GM12864 (cell line): ENCODE data around the gene WDR75.

Source experiments
- DNase-seq: peaks from one replicate; pipeline ENCODE4 v3.0.0-alpha.2; 2011; ENCODE audit warnings: low read depth
- H3K4me3 ChIP-seq: 2 replicates; pipeline ENCODE4 v1.5.1; 2011; ENCODE audit warnings: mild to moderate bottlenecking, low read depth, low read length, control low read depth
- CTCF ChIP-seq: IDR thresholded peaks from 2 replicates; pipeline ENCODE4 v1.5.1; 2011; ENCODE audit warnings: low read depth, mild to moderate bottlenecking, moderate library complexity, low read length, control low read depth, inconsistent platforms; ENCODE audit errors: missing control alignments

Gene WDR75

GRCh38 chr2:189504238-189504637, 63.0 kb downstream of the WDR75 start:
- TF ChIP-seq CTCF = no peak
- DNase-seq = no peak
- H3K4me3 ChIP-seq = no peak overlapping the region

- DNase-seq = no peak
Measured at GRCh38 chr2:189505492-189505891, 64.2 kb downstream of the WDR75 start.

GRCh38 chr2:189506514-189506976, 65.3 kb downstream of the WDR75 start:
- no peak overlapping the region for H3K4me3 ChIP-seq
- no peak for TF ChIP-seq CTCF
- no peak for DNase-seq

More at GRCh38 chr2:189505492-189505891, 64.2 kb downstream of the WDR75 start:
- no peak overlapping the region for H3K4me3 ChIP-seq
- TF ChIP-seq CTCF = no peak

GRCh38 chr2:189511210-189511959, 70.1 kb downstream of the WDR75 start:
- no peak for DNase-seq
- no peak for TF ChIP-seq CTCF
- H3K4me3 ChIP-seq = no peak overlapping the region

- no peak for DNase-seq
- H3K4me3 ChIP-seq = no peak overlapping the region
- no peak for TF ChIP-seq CTCF
Measured at GRCh38 chr2:189511960-189512319, 70.7 kb downstream of the WDR75 start.

GRCh38 chr2:189512879-189513278, 71.6 kb downstream of the WDR75 start:
- no peak overlapping the region for H3K4me3 ChIP-seq
- no peak for DNase-seq
- no peak for TF ChIP-seq CTCF

- no peak for TF ChIP-seq CTCF
- no peak overlapping the region for H3K4me3 ChIP-seq
- DNase-seq = no peak
Measured at GRCh38 chr2:189514104-189514503, 72.8 kb downstream of the WDR75 start.
